Measurements from ENCODE around the gene F8. TPM values are rescaled to one million over a fixed set of nuclear protein-coding genes. Genes with fewer than 3 reads are reported as not detected.

The F8 gene
- total and polyA plus RNA-seq, 9 of the 15 experiments (the other 6 are each of a cell fraction or from before 2014, with no cell fraction given), result 0.41 to 3.8 (median 0.91) TPM

- TF ChIP-seq CHD7 (IDR thresholded peaks at IDR 0.05; ENCODE audit: low read depth, low read length) (no peak), ZBTB8A (IDR thresholded peaks at IDR 0.05; ENCODE audit: partially characterized antibody) (no peak), TFAM (CRISPR knock-in tag; conservative IDR thresholded peaks at IDR 0.05) (no peak), ZNF311 (CRISPR knock-in tag; IDR thresholded peaks at IDR 0.05) (no peak), NFATC3 (IDR thresholded peaks at IDR 0.05) (no peak), HMGN3 (IDR thresholded peaks at IDR 0.05; ENCODE audit: borderline replicate concordance, extremely low read depth, insufficient read length, low read depth, low read length) (no peak), SIX5 (IDR thresholded peaks at IDR 0.05; ENCODE audit: borderline replicate concordance in 1 of 2, insufficient read depth in 1 of 2, low read depth in 1 of 2, low read length in 2 of 2) (no peak), ZNF253 (CRISPR knock-in tag; conservative IDR thresholded peaks at IDR 0.05) (no peak), CBX8 (IDR thresholded peaks at IDR 0.05; ENCODE audit: borderline replicate concordance, extremely low read depth, low read depth, low read length, poor library complexity, severe bottlenecking) (no peak), SMARCB1 (IDR thresholded peaks at IDR 0.05; ENCODE audit: insufficient read length, low read depth) (no peak)
- TF ChIP-seq, protein P1, sequence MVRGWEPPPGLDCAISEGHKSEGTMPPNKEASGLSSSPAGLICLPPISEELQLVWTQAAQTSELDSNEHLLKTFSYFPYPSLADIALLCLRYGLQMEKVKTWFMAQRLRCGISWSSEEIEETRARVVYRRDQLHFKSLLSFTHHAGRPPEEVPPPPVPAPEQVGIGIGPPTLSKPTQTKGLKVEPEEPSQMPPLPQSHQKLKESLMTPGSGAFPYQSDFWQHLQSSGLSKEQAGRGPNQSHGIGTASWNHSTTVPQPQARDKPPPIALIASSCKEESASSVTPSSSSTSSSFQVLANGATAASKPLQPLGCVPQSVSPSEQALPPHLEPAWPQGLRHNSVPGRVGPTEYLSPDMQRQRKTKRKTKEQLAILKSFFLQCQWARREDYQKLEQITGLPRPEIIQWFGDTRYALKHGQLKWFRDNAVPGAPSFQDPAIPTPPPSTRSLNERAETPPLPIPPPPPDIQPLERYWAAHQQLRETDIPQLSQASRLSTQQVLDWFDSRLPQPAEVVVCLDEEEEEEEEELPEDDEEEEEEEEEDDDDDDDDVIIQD (CRISPR knock-in tag; IDR thresholded peaks at IDR 0.05), result no peak
- TF ChIP-seq, protein P2, sequence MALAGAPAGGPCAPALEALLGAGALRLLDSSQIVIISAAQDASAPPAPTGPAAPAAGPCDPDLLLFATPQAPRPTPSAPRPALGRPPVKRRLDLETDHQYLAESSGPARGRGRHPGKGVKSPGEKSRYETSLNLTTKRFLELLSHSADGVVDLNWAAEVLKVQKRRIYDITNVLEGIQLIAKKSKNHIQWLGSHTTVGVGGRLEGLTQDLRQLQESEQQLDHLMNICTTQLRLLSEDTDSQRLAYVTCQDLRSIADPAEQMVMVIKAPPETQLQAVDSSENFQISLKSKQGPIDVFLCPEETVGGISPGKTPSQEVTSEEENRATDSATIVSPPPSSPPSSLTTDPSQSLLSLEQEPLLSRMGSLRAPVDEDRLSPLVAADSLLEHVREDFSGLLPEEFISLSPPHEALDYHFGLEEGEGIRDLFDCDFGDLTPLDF (CRISPR knock-in tag; IDR thresholded peaks at IDR 0.05), result no peak
Observed at GRCh38 chrX:155026420-155026726, 3.9 kb upstream of the F8 start (continued).

Data from K562 (cell line).